ENCODE results near the gene LRRC49. TPM values are rescaled to one million over a fixed set of nuclear protein-coding genes. Genes with fewer than 3 reads are reported as not detected.

LRRC49 gene
- total RNA-seq, 1 experiment from 2014 or later: 8.3 TPM

- TF ChIP-seq CTCF (conservative IDR thresholded peaks at IDR 0.05): no peak
- Histone ChIP-seq H3K79me2 (ENCODE audit: insufficient read depth, low read length) (no peaks in the 10 kb centered on the region), H2AK5ac (ENCODE audit: insufficient read length, low read length) (no peak overlapping the region), H3K4ac (ENCODE audit: low read depth, low read length) (no peak overlapping the region), H3K4me1 (ENCODE audit: insufficient read depth, low read length) (no peaks in the 10 kb centered on the region), H3K23me2 (ENCODE audit: insufficient read length, low read depth, low read length, poor library complexity, severe bottlenecking) (peaks cover under 1% of the 10 kb centered on the region), H3K23ac (ENCODE audit: insufficient read length, low read depth, low read length) (no peak overlapping the region), H3T11ph (ENCODE audit: low read length) (no peak overlapping the region), H3K9me3 (ENCODE audit: control insufficient read depth, low read depth, low read length) (no peaks in the 10 kb centered on the region), H3K79me1 (ENCODE audit: insufficient read depth, low read depth, low read length, poor library complexity, severe bottlenecking) (no peaks in the 10 kb centered on the region), H2BK15ac (ENCODE audit: low read depth, low read length) (no peak overlapping the region), H4K91ac (ENCODE audit: insufficient read length, low read depth, low read length) (no peak overlapping the region), H4K8ac (replicated peaks; ENCODE audit: insufficient read length, low read depth, low read length) (no peak overlapping the region), H3K27me3 (ENCODE audit: insufficient read depth, low read length) (no peaks in the 10 kb centered on the region), H3K18ac (ENCODE audit: insufficient read length, low read depth, low read length) (no peak overlapping the region), H3K27ac (ENCODE audit: insufficient read length, low read depth, low read length) (no peak overlapping the region), H2AFZ (ENCODE audit: low read length) (no peak overlapping the region), H3K14ac (ENCODE audit: insufficient read depth, low read length) (no peak overlapping the region), H2BK20ac (ENCODE audit: low read depth, low read length, poor library complexity, severe bottlenecking) (no peak overlapping the region), H3K4me2 (ENCODE audit: insufficient read depth, insufficient read length, low read length) (no peak overlapping the region), H4K5ac (ENCODE audit: insufficient read length, low read depth, low read length) (no peak overlapping the region), H2BK5ac (ENCODE audit: insufficient read length, low read length) (no peak overlapping the region), H2BK120ac (ENCODE audit: low read depth, low read length, poor library complexity, severe bottlenecking) (no peak overlapping the region), H2BK12ac (ENCODE audit: insufficient read length, low read depth, low read length) (no peak overlapping the region), H3K9ac (ENCODE audit: extremely low read depth, insufficient read length, low read length) (no peak overlapping the region), H4K20me1 (ENCODE audit: control insufficient read depth, insufficient read depth, insufficient read length) (no peaks in the 10 kb centered on the region), H3K56ac (ENCODE audit: insufficient read length, low read depth, low read length) (no peak overlapping the region)
- Mint-ChIP-seq H3K27ac (no peak overlapping the region), H3K4me3 (no peak overlapping the region), H3K9me3 (peaks cover 0 to 2% of the 10 kb centered on the region in 2 experiments; a peak in 1 of 5 replicates), H3K27me3 (ENCODE audit: low read depth) (peaks cover 27% of the 10 kb centered on the region), H3K4me1 (peaks cover 5 to 8% of the 10 kb centered on the region in 2 experiments), H3K36me3 (ENCODE audit: insufficient read depth in 1 of 3, low read depth in 3 of 3) (peaks cover 0 to 2% (median 0%) of the 10 kb centered on the region in 3 experiments; a peak in 3 of 7 replicates)
- WGBS (ENCODE audit: extremely low coverage, insufficient read length, low lambda C conversion rate): no CpG with 5 or more reads among the region's 14 CpGs
- DNase-seq: no peak
Observed at GRCh38 chr15:70859322-70859908, 33.2 kb upstream of the LRRC49 start.
